Globus pallidus (tissue), 1 donor: ENCODE measurements around the gene NAV1.
A peak's percentile ranks its signal among the peaks of the same experiment; 100 is the strongest.
"Not testable (repeated sequence)": the region's sequence is repeated elsewhere in the genome, so short reads cannot be mapped to it uniquely, and the experiment has no call there.

Experiments
- DNase-seq: peaks from one replicate; pipeline ENCODE4 v3.0.0-alpha.2; 2015; ENCODE audit warnings: low spot score

Gene NAV1

GRCh38 chr1:201538612-201539551, at the start of gene NAV1:
Gene NAV1 (plus strand): TSS chr1:201539127. CDS start chr1:201622885, 83,758 bp downstream.
- DNase-seq, result peak; percentile 80

GRCh38 chr1:201489643-201490261, 49.2 kb upstream of the NAV1 start:
- no peak for DNase-seq

GRCh38 chr1:201490708-201491131, 48.2 kb upstream of the NAV1 start:
- no peak for DNase-seq

- no peak for DNase-seq
Measured at GRCh38 chr1:201491896-201492511, 46.9 kb upstream of the NAV1 start.

- DNase-seq, result not testable (repeated sequence)
Measured at GRCh38 chr1:201493026-201493656, 45.8 kb upstream of the NAV1 start.

GRCh38 chr1:201493757-201494617, 44.9 kb upstream of the NAV1 start:
- no peak for DNase-seq

GRCh38 chr1:201495551-201496295, 43.2 kb upstream of the NAV1 start:
- DNase-seq, result peak; percentile 97

- DNase-seq, result no peak
Measured at GRCh38 chr1:201496296-201496690, 42.6 kb upstream of the NAV1 start.

GRCh38 chr1:201497935-201498509, 40.9 kb upstream of the NAV1 start:
- DNase-seq, result no peak

- no peak for DNase-seq
Measured at GRCh38 chr1:201498621-201499020, 40.3 kb upstream of the NAV1 start.

- no peak for DNase-seq
Measured at GRCh38 chr1:201499191-201499590, 39.7 kb upstream of the NAV1 start.

GRCh38 chr1:201499795-201500669, 38.9 kb upstream of the NAV1 start:
- DNase-seq, result peak; percentile 97

- DNase-seq, result no peak
Measured at GRCh38 chr1:201500670-201501120, 38.2 kb upstream of the NAV1 start.

- no peak for DNase-seq
Measured at GRCh38 chr1:201501144-201501543, 37.8 kb upstream of the NAV1 start.

GRCh38 chr1:201501812-201502510, 37.0 kb upstream of the NAV1 start:
- DNase-seq, result no peak

GRCh38 chr1:201502511-201502857, 36.4 kb upstream of the NAV1 start:
- no peak for DNase-seq

- DNase-seq, result no peak
Measured at GRCh38 chr1:201503397-201504176, 35.3 kb upstream of the NAV1 start.

GRCh38 chr1:201504179-201504631, 34.7 kb upstream of the NAV1 start:
- DNase-seq, result no peak
